NCI-H345 (cell line): ENCODE measurements around the gene OR2C1.

Source experiments
- DNase-seq: peaks from one replicate; lab custom pipeline; 2025; lab: John Stamatoyannopoulos, UW

OR2C1 gene

GRCh38 chr16:3400446-3400778 lies 44.7 kb downstream of the OR2C1 start:
- DNase-seq = no peak

DNA sequence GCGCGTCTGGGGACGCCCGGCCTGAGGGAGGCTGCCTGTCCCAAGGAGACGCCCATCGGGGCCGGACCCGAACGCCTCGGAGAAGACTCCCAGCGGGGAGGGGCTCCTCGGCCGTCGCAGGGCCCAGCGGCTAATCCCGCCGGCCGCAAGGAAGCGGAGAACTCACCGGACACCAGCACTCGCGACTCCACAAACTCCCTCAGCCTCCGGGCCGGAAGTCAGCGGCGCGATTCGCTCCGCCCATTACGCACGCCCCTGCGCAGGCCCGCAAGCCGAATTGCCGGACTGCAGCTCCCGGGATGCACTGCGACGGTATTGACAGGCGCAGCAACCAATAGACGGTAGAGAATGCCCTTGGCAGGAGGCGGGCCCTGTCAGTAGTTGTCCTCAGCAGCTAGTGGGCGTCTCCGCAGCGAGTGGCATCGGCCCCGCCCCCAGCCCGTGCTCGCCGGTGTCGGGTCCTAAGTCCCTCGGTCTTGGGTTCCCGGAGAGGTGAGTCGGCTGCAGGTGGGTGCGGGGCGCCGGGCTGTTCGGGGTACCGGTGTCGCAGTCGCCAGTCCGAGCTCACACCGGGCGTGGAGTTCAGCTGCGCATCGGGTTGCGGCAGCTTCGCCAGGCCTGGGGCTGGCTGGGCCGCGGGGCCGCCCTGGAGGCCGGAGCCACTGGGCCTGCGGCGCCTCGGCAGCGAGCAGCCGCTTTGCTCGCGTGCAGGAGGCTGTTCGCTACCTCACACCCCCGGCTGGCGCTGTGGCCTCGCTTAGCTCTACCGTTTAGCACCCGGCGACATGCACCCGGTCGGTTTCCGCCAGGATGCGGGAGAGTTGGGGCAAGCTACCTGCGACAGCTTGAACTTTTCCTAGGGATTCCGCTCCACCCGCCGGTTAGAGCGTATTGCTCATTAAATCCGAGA lies 45.3 kb downstream of the OR2C1 start, which contains the start of the genes ZNF174 and ZSCAN32:
ZNF174 (plus strand) TSS at position 437 of the 910 bp plus-strand sequence. CDS start 790 bp downstream, outside the sequence.
ZSCAN32 (minus strand) TSS at position 226 of the 910 bp plus-strand sequence. CDS start 3,447 bp downstream, outside the sequence.
- peak; percentile 99 for DNase-seq

DNA sequence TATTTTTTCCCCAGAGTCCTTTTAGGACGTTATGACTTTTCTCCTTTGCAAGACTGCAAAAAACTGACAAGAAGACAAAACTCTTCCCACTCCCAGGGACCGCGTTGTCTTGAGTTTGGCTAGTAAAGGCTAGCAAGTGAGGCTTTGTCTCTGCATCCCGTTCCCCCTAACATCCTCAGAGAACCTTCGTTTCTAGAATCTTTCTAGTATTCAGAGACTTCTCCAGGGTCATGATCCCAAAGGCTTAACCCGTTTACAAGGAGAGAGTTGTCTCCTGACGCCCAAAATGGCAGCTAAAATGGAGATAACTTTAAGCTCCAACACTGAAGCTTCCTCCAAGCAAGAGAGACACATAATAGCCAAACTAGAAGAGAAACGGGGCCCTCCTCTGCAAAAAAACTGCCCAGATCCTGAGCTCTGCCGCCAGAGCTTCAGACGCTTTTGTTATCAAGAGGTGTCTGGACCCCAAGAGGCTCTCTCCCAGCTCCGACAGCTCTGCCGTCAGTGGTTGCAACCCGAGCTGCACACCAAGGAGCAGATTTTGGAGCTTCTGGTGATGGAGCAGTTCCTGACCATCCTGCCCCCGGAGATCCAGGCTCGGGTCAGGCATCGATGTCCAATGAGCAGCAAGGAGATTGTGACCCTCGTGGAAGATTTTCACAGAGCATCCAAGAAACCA lies 46.2 kb downstream of the OR2C1 start:
- no peak for DNase-seq
